Activated CD8-positive, alpha-beta memory T cell treated with anti-CD3 and anti-CD28 coated beads, Interleukin-2, amount 50 U/mL, for 24 hours (primary cell): ENCODE results near the gene LRP5.
"Not testable (repeated sequence)": the region's sequence is repeated elsewhere in the genome, so short reads cannot be mapped to it uniquely, and the experiment has no call there.

Source experiments
- DNase-seq: peaks from one replicate; pipeline ENCODE4 v3.0.0-alpha.2; 2020; ENCODE audit errors: extremely low read depth

LRP5 gene

GRCh38 chr11:68329536-68329935, 17.1 kb downstream of the LRP5 start:
- no peak for DNase-seq

DNA sequence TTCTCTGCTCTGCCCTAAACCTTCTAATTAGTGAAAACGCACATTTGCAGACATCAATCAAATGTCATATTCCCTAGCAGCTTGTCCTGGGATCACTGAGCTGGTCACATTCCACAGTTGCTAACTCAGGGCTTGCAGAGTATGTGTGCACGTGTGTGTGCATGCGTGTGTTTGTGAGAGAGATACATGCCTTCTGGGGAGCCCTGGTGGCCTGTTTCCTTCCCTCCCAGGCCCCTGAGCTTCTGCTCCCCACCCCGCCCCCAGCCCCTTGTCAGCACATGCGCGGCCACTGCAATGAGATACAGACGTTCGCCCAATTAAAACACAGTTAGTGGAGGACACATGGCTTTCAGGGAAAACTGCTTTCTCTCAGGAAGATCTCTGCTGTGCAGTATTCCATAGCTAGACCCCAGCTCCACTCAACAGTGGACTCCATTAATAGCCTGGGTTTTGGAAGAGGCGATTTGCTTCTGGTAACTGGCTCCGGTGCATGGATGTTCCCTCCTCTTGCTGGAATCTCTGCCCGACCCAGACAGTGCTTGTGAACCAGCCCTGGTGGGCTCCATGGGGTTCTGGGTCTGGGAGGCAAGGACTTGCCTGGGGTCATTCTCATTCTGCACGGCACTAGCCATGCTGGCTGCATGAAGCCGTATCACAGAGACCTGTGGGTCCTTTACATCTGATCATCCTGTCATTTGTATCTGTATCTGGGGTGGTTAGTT, 17.7 kb downstream of the LRP5 start:
- DNase-seq: no peak

DNA sequence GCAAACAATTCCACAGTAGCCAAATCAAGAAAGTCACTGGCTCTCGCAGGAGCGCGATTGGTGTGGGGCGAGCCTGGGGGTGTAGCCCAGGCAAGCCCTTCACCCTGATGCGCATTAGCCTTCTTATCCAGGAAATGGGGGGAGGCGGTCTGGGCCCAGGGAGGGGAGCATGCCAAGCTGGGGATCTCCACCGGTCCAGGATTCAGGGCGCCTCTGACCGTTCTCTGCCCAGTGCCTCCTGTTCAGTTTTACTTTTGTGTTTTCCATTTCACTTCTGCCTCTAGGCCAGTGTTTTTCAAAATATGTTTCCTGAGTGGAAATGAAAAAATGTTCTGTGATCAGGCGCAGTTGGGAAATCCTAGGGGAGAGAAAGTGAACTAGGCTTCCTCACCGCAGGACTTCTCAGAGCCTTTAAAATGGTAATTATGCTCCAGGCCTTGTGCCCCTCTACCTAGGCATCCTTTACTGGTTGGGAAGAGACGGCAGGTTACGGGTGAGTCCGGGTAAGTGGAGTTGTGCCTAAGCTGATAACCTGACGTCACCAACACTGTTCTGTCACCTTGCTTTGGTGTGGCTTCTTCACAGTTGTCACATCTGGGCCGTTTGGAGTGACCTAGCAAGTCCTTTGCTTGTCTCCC, 18.4 kb downstream of the LRP5 start:
- no peak for DNase-seq

GRCh38 chr11:68331338-68331947, 19.1 kb downstream of the LRP5 start:
- no peak for DNase-seq

GRCh38 chr11:68332186-68332585, 19.8 kb downstream of the LRP5 start:
- DNase-seq: no peak

DNA sequence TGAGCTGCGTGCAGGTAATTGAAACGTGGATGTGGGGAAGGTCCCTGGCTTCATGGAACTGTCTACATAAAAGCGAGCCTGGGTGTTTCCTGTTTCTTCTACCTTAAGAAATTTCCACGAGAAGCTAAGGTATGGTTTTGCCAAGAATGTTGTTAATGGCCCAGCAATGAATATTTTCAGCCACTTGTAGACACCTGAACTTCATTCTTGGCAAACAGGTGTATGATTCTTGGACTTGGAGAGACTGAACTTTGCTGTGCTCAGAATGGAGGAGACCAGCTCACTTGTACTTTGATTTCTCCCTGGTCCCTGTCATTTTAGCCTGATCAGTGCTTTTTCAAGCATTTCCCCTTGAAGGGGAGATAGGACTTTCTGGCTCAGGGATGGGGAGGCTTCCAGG, 20.8 kb downstream of the LRP5 start:
- DNase-seq: no peak

DNA sequence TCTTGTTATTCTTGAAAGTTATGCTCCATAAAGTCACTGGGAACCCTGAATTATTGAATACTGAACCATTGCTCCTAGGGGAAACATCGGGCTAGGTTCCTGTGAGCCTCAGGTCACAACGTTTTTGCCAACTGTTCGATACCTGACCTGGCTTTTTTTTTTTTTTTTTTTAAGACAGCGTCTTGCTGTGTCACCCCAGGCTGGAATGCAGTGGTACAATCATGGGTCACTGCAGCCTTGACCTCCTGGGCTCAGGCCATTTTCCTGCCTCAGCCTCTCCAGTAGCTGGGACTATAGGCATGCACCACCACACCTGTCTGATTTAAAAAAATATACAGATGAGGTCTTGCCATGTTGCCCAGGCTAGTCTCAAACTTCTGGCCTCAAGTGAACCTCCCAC, 22.5 kb downstream of the LRP5 start:
- DNase-seq: no peak

DNA sequence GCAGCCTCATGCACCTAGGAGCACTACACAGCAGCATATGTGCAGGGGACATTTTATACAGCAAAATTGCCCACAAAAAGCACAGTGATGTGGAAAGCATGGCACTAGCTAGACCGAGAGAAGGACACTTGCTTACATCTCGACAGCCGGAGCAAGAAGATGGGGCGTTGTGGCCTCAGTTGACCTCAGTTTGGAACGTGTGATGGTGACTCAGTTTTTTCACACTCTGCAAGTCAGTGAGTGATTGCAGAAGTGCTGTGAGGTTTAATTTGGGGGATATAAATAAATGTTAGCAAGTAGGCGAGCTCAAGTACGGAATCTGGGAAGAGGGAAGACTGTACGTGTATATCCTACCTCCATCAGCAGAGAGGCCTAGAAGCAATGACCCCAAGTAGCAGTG, 23.3 kb downstream of the LRP5 start:
- DNase-seq: no peak

GRCh38 chr11:68336716-68337115, 24.3 kb downstream of the LRP5 start:
- DNase-seq: no peak

- no peak for DNase-seq
Observed at GRCh38 chr11:68337399-68337835, 25.0 kb downstream of the LRP5 start.

- DNase-seq: no peak
Observed at GRCh38 chr11:68338051-68338780, 25.8 kb downstream of the LRP5 start.

DNA sequence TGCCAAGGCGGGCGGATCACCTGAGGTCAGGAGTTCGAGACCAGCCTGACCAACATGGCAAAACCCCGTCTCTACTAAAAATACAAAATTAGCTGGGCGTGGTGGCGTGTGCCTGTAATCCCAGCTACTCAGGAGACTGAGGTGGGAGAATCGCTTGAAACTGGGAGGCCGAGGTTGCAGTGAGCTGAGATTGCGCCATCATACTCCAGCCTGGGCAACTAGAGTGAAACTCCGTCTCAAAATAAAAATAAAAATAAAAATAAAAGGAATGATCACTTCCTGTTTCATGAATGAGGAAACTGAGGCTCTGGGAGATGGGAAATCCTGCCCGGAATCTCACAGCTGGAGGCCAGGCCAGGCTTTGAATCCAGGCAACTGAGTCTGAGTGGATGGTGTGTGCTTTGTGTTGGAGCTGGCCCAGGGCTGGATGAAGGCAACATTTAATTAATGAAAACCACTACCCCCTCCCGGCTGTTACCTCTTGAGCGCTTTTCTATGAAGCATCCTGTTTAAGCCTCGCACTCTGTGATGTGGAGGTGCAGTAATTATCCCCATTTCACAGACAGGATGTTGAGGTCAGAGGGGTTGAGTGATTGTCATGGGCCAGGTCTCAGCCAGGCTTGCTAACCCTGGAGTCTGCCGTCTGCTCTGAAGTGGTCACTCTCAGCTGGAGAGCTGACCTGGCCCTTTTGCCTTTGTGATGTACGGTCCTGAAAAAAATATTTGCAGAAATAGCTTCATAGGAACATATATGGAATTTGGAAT, 27.8 kb downstream of the LRP5 start:
- DNase-seq: no peak

DNA sequence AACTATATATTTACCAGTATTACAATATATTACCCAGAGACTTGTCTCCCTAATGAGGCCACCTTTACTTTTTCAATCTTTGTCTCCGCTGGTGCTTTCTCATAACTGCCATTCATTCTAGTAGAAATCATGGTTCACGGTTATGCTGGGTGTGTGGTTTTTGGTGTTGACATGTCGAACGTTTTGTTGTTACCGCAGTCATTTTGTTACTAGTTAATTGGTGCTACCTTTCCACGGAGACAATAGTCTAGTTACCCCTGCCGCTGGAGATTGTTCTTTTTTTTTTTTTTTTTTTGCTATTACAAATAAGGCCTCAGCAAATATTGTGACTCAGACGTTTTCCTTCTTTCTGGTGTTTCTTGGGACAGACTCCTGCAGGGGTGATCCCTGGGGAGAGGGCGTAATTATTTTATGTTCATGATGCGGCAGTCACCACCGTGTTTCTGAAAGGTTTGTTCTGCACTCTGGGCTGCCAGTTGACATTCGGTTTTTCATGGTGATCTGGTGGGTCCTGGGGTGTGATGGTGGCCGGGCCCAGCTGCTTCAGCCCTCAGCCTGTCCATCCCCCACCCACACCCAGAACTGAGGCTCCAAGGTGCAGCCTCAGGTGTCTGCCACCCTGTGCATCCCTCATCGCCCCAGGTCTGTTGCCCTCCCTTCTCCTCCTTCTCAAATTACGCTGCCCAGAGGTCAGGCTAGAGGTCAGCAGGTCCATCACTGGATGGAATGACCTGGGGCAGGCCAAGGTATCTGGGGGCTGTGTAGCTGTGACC, 28.6 kb downstream of the LRP5 start:
- no peak for DNase-seq

- no peak for DNase-seq
Observed at GRCh38 chr11:68341557-68342458, 29.4 kb downstream of the LRP5 start.

DNA sequence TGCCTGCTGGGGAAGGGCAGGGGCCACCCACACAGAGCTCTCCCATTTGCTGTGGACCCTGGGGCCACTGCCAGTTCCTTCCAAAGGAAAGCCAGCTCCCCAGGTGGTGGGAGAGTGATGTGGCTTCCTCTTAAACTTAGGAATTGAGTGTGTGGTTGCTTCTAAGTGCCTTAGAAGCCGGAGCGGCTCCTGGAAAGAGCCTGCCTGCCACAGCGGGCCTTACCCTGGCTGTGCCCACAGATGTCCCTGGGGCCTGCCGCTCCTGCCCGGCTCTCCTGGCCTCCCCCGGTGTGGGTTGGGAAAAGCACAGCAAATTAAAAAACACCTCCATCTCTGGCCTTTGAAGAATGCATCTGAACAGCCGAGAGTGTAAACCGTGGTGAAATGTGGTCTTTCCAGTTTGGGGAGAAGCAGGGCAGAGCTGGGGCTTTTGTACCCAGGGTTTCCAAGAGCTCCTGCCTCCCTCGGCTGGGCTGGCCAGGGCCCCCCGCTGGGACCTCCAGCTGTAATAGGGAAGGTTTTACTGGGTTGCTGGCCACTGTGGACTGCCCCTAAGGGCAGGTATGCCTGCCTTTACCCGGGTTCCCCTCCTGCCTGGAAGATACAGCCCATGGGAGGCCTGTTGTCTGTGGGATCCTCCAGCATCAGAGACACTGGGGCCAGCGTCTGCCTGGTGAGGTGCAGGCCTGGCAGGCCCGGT, 30.2 kb downstream of the LRP5 start:
- no peak for DNase-seq

GRCh38 chr11:68343761-68344256, 31.4 kb downstream of the LRP5 start:
- no peak for DNase-seq

GRCh38 chr11:68344821-68345220, 32.4 kb downstream of the LRP5 start:
- DNase-seq: not testable (repeated sequence)

DNA sequence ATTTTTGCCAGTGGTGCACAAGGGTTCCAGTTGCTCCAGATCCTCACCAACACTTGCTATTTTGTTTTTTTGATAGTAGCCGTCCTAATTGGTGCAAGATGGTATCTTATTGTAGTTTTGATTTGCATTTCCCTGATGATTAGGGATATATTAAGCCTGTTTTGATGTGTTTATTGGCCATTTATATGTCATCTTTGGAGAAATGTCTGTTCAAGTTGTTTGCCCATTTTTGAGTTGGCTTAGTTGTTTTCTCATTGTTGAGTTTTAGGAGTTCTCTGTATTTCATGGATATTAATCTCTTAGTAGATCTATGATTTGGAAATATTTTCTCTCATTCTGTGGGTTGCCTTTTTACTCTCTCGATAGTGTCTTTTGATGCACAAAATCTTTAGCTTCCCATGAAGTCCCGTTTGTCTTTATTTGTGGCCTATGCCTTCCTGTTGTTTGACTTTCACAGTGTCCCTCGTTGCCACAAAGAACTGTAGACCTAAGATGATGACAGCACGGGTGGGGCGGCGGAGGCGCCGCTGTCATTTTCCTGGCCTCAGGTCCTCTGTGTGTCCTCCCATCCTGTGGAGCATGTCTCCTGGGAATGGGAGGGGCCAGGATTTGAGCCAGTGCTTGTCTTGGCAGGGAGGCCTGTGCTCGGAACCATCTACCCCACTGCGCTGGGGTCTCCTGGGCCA, 33.5 kb downstream of the LRP5 start:
- no peak for DNase-seq

DNA sequence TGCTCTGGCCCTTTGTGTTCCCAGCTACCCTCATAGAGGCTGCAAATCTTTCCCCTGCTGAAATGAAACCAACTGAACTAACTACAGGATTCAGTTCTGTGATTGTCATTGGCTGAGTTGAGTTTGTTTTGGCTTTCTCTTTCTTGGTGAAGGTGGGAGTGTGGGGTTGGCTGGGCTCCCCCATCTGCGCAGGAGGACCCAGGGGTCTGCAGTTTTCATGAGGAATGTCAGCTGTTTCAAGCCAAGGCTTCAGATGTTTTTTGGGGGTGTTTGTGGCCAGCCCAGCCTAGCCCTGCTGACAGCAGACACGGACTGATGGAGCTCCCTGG, 34.0 kb downstream of the LRP5 start:
- DNase-seq: no peak
